Fibroblast of the aortic adventitia (primary cell): ENCODE results near the gene DAP3. TPM values are rescaled to one million over a fixed set of nuclear protein-coding genes. Genes with fewer than 3 reads are reported as not detected.
"Not testable (repeated sequence)": the region's sequence is repeated elsewhere in the genome, so short reads cannot be mapped to it uniquely, and the experiment has no call there.

ENCODE experiments used
- DNase-seq: peaks from one replicate; pipeline ENCODE4 v3.0.0-alpha.2; 2010; ENCODE audit warnings: low read depth
- H3K4me3 ChIP-seq: 2 replicates; pipeline ENCODE4 v1.5.1; 2011; ENCODE audit warnings: low read depth, mild to moderate bottlenecking, control low read depth, low read length, moderate library complexity
- CTCF ChIP-seq: IDR thresholded peaks from 2 replicates; pipeline ENCODE4 v1.5.1; 2011; ENCODE audit warnings: mild to moderate bottlenecking, low read length, control low read depth, inconsistent platforms; ENCODE audit not compliant: insufficient read depth
- total RNA-seq: library from RNA; depleted of rRNA; stranded (reverse); fragments of >200 nt; gene quantifications from 2 replicates; pipeline ENCODE4 v1.2.3, GENCODE V29; 2012; ENCODE audit warnings: low replicate concordance

DAP3 gene
- total RNA-seq, 1 donor = 73.7 TPM

DNA sequence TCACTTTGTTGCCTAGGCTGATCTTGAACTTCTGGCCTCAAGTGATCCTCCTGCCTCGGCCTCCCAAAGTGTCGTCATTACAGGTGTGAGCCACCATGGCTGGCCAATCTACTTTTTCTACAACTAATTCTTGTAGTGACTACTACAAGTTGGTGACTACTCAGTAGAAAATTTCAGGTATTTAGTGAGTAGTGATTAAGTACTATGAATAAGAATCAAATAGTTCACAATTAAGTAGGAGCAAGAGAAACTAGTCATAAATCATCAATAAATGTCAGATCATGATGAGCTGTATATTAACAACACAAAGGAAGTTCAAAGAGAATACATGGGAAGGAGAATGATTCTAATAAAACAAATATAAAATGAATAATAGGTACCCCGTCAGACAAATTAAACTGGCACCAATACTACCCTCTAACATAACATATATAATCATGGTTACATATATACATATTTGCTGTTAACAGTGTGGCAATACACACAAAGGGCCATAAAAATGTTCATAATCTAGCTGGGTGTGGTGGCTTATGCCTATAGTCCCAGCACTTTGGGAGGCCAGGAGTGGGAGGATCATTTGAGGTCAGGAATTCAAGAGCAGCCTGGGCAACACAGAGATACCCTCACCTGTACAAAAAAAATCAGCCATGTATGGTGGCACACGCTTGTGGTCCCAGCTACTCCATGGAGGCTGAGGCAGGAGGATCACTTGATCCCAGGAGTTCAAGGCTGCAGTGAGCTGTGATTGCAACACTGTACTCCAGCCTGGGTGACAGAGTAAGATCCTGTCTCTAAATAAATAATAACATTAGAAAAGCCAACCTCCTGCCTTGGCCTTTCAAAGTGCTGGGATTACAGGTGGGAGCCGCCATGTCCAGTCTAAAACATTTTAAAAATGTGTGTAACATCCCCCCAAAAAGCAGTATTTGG lies 19.4 kb upstream of the DAP3 start:
- DNase-seq = no peak
- no peak overlapping the region for H3K4me3 ChIP-seq
- TF ChIP-seq CTCF = no peak

- no peak overlapping the region for H3K4me3 ChIP-seq
- TF ChIP-seq CTCF = no peak
- no peak for DNase-seq
Measured at GRCh38 chr1:155671750-155672149, 17.1 kb upstream of the DAP3 start.

DNA sequence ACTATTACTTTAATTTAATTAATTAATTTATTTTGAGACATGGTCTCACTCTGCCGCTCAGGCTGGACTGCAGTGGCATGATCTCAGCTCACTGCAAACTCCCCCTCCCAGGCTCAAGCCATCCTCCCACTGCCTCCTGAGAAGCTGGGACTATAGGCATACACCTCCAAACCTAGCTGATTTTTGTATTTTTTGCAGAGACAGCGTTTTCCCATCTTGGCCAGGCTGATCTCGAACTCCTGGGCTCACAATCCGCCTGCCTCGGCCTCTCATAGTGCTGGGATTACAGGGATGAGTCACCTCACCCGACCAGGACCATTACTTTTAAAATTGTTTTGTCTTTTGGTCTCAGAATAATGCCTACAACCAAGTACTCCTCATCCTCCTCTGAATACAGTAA lies 15.9 kb upstream of the DAP3 start:
- DNase-seq = no peak
- no peak for TF ChIP-seq CTCF
- H3K4me3 ChIP-seq = no peak overlapping the region

- no peak for TF ChIP-seq CTCF
- no peak overlapping the region for H3K4me3 ChIP-seq
- no peak for DNase-seq
Measured at GRCh38 chr1:155678027-155678426, 10.9 kb upstream of the DAP3 start.

GRCh38 chr1:155678992-155679391 lies 9.9 kb upstream of the DAP3 start:
- not testable (repeated sequence) for H3K4me3 ChIP-seq, DNase-seq

DNA sequence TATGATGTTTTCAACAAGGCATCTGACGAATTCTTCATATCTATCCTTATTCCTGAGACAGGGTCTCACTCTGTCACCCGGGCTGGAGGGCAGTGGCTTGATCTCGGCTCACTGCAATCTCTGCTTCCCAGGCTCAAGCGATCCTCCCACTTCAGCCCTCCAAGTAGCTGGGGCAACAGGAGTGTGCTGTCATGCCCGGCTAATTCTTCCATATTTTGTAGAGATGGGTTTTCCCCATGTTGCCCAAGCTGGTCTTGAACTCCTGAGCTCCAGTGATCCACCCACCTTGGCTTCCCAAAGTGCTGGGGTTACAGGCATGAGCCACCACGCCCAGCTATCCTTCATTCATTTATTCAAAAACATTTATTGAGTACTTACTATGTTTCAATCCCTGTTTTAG lies 8.4 kb upstream of the DAP3 start:
- no peak for DNase-seq
- H3K4me3 ChIP-seq = no peak overlapping the region
- TF ChIP-seq CTCF = no peak

- H3K4me3 ChIP-seq = no peak overlapping the region
- TF ChIP-seq CTCF = no peak
- peak; percentile 47 for DNase-seq
Measured at GRCh38 chr1:155681776-155682175, 7.1 kb upstream of the DAP3 start.

- DNase-seq = not testable (repeated sequence)
- peak overlapping the region; percentile 87 for H3K4me3 ChIP-seq
Measured at GRCh38 chr1:155687705-155688323, 1.1 kb upstream of the DAP3 start.
